Putamen (tissue), 1 donor: ENCODE measurements around the gene ASCC1.

Source experiments
- DNase-seq: peaks from one replicate; pipeline ENCODE4 v3.0.0-alpha.2; 2016; ENCODE audit warnings: low spot score

ASCC1 gene

DNA sequence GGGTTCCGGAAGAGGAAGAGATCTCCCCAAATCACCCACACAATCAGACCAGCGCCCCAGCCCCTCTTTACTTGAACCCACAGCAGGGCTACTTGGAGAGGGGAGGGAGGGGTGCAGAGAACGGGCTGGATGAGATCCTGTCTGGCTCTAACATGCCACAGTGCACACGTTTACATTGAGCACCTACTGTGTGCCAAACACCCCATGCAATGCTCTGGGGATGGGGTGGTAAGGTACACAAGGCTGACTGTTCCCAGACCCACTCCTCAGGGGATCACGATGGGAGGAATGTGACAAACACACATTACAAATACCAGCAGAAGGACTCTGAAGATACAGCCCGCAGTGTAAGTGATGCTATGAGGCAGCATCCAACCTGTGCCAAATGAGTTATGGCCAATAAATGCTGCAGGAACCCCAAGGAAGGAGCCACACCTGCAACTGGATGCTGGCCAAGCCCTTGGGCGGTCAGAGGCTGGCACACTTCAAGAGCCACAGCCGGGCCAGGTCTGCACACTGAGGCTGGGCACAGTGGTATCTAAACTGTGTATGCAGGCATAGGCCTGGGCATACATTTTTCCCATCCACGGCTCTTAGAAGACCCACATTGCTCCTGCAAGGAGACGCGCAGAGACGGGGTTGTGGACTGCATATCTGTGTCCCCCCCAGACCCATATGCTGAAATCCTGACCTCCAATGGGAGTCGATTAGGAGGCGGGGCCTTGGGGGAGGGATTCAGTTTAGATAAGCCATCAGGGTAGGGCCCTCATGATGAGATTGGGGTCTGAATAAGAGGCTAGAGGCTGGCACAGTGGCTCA lies 134.1 kb downstream of the ASCC1 start:
- no peak for DNase-seq

DNA sequence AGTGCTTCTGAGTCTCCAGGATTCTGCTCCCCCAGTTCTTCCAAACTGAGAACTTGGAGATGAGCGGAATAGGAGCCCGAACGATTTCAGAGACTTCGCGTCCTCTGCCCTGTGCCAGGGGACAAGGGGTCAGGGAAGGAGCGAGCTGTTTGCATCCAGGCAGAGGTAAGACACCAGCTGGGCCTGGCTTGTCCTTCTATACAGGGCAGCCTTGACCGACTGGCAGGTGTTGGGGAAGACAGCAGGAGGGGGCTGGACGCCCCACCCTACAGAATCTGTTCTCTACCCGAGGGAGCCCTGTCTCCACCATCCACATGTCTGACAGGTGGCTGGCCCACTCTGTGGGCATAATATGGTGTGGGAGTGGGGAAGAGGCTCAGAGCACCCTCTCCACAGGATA lies 134.9 kb downstream of the ASCC1 start:
- no peak for DNase-seq

GRCh38 chr10:72080042-72080975 lies 135.8 kb downstream of the ASCC1 start:
- no peak for DNase-seq

DNA sequence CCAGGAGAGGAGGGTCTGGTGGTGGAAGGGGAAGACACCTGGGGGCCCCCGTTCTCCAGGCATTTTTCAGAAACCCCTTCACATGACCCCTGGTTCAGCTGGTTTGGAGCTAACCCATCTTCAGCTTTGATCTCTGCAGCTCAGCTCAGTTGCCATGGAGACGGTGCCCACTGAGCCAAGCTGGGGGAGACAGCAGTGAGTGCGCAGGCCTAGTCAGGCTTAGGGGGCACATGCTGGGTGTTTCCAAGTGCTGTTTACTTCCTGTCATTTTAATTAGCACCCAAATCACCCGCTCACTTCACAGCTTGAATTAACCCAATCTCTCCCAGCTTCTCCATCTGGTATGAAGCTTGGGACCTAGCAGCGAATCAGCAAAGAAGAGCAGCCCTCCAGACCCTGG lies 136.7 kb downstream of the ASCC1 start:
- peak; percentile 79 for DNase-seq

- DNase-seq, result no peak
Observed at GRCh38 chr10:72077275-72077990, 138.6 kb downstream of the ASCC1 start.

DNA sequence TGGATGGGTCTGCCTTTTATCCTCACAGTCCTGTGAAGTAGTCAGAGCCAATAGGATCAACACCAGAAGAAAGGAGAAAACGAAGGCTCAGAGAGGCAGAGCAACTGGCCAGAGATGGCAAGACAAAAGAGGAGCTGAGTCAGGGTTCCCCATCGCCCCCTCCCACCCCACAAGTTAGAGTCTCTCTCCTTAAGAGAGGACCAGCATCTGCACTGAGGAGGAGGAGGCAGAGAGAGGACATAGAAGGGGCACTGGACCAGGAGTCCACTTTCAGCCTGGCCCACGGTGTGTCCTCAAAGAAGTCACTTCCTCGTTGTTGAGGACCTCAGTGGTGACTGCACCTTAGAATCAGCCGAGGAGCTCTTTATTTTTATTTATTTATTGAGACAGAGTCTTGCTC lies 139.3 kb downstream of the ASCC1 start:
- no peak for DNase-seq

- DNase-seq, result no peak
Observed at GRCh38 chr10:72075376-72076115, 140.5 kb downstream of the ASCC1 start.

DNA sequence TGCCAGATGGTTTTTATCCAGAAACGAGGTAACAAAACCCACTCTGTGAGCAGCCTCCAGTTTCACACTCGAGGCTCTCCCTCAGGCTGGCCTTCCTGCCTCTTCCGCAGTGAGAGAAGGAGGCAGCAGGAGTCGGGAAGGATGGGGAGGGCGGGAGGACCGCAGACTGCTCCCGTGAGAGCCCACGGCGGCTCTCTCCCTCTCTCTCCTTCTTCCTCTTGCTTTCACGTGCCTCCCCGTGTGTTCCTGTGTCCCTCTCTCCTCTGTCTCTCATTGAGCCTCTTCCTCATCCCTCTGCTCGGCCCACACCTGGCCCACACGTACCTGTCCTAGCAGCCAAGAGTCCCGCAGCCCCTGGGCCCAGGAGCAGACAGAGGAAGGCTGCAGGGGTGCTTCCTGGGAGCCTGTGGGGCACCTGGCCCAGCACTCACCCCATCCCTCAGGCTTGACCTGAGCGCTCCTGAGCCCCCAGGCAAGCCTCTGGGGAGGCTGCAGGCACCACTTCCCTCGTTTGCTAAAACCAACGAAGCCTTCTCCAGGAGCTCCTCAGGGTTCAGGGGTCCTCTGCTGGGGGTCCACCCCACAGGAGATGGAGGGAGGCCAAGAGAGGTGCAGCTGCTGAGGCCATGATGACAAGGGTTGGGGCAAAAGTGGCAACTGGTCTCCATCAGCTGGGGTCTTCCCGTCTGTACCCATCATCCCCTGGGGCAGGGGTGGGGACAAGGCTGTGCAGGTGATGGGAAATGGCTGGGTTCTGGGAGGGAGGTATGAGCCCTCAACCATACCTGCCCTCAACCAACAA lies 141.3 kb downstream of the ASCC1 start:
- DNase-seq, result no peak

DNA sequence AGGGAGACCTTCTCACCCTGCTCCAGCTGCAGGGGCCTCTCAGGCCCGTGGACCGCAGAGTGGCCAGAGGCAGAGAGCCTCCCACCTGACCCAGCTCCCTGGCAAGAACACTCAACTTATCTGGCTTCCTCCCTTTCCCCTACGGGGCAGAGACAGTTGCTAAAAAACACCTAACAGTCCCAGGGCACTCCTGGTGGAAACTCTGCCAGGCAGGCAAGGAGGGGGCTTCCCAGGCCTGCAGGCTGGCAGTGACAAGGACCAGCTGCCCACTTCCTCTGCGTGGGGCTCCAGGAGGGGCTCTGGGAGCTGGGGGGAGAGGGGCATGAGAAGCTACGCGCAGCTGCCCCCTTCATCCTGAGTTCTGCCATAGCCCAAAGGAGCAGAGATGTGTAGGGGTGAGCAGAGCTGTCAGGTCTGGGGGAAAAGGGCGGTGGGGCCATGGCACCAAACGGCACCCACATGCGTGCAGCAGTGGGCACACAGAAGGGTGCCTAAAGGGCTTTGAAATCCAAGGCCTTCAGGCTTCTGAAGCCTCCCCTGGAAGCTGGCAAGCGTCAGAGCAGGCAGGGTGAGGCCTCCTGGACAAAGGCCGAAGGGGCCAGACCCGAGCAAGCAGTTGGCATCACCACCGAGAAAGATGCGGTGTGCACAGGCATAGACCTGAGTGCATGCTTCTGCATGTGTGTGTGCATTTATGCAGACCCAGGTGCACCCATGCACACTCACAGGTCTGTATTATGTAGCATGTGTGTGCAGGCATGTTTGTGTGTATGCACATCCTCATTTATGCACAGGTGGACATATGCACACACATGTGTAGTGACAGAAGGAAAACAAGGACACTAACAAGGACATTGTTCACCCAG lies 142.1 kb downstream of the ASCC1 start:
- no peak for DNase-seq

- DNase-seq, result no peak
Observed at GRCh38 chr10:72072639-72073038, 143.4 kb downstream of the ASCC1 start.

DNA sequence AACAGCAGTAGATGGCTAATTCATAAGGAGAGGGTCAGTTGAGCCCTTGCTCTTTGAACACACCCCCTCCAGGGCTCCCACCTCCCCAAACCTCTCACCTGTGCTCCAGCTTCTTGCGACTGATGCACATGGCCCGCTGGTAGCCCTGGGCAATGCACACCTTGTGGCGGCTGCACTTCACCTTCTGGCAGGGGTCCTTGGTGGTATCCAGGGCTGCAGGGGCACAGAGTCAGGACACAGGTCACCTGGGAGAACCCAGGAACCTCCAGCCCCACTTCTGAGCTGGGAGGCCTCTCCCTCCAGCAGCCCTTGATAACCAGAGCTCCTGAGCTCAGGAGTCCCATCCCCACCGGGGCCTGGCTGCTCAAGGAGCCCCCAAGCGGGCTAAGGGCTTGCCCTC lies 144.0 kb downstream of the ASCC1 start:
- no peak for DNase-seq

DNA sequence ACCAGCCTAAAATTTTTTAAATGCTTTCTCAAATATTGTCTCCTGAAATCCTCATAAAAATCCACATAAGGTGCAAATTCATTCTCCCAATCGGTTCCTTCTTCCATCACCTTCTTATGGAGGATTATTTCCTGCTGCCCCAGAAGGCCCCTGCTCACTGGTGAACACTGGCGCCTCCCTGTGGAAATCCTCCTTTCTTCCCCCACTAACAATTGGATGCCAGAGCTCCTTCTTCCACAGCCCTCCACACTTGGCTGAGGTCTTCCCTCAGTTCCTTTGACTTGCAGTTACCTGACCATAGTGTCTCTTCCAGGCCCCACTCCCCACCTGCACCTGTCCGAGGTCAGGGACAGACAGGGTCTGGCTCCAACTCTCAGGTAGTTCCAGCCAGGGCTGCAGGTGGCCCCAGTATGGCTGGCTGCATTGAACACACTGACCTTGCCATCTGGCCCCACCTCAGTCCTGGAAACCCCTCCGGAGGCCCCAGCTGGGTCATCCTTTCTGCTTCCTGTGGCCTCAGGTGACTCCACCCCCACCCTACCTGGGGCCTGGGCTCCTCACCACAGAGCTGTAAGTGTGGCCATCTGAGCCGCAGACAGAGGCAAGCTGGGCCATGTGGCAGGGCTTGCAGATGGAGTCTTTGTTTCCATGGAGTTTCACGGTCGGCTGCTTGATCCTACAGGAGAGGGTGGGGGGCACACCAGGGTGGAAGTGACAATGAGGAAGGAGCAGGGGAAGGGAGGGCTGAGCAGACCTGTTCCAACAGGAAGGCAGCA lies 146.1 kb downstream of the ASCC1 start:
- no peak for DNase-seq

GRCh38 chr10:72068901-72069446 lies 147.1 kb downstream of the ASCC1 start:
- no peak for DNase-seq

DNA sequence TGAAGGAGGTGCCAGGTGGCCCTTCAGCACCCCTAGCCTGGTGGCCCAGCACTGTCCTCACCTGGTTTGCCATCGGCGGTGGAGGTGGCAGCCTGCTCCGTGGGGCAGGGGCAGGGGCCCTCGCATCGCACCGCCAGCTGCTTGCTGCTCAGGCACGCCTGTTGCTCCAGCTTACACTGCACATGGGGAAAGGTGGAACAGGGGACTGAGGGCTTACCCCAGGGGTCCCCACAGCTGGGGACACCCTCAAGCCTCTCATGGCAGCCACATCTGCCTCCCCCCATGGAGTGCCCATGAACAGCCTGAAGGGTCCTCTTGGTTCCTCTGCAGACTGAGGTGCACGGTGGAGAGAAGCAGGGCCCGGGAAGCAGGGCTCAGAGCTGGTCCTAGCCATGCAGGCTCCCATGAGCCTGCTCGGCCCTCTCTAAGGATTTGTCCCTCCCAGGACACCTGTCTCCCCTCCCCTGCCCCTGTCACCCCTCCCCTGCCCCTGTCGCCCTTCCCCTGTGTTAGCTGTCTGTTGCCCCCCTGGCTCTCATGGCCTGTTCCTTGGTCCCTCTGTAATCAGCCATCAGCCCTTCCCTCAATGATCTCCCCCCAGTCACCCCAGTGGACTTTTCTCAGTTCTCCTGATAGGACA lies 147.8 kb downstream of the ASCC1 start:
- DNase-seq, result no peak

- DNase-seq, result no peak
Observed at GRCh38 chr10:72067463-72068125, 148.5 kb downstream of the ASCC1 start.

DNA sequence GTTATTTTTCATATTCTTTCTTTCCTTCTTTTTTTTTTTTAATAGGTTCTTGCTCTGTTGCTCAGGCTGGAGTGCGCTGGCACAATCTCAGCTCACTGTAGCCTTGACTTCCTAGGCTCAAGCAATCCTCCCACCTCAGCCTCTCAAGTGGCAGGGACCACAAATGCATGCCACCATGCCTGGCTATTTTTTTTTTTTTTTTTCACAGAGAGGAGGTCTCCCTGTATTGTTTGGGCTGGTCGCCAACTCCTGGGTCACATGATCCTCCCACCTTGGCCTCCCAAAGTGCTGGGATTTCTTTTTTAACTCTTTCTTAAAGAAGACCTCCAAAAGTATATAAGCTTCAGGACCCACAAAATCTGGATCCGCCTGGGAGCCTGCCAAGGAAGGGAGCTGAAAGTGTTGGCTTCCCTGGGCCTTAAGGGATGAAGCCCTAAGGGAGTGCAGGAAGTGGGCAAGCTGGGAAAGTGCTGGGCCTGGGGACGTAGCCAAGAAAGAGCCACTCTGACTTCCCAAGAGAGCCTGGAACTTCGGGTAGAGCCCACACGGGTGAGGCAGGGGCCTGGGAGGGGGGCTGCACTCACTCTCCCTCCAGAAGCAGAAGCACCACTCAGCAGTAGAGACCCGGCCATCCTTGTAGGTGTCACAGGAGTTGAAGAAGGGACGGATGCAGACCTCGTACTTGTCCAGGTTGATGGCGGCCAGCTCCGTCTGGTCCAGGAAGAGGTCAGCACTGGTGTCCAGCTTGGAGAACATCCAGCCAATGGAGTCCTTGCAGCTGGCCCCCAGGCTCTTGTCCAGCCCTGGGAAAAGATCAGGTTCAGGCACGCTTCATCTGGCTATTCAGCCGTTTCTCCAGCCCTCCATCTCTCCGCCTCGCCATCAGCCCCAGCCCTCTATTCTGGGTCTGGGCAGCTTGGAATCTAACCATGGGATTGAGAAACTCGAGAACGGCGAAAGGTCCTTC lies 149.5 kb downstream of the ASCC1 start:
- no peak for DNase-seq
